NCI-H1048 (cell line): ENCODE data around the gene CASR.
"Not testable (repeated sequence)": the region's sequence is repeated elsewhere in the genome, so short reads cannot be mapped to it uniquely, and the experiment has no call there.

Experiments
- DNase-seq: peaks from one replicate; lab custom pipeline; 2025; lab: John Stamatoyannopoulos, UW

CASR gene, protein sequence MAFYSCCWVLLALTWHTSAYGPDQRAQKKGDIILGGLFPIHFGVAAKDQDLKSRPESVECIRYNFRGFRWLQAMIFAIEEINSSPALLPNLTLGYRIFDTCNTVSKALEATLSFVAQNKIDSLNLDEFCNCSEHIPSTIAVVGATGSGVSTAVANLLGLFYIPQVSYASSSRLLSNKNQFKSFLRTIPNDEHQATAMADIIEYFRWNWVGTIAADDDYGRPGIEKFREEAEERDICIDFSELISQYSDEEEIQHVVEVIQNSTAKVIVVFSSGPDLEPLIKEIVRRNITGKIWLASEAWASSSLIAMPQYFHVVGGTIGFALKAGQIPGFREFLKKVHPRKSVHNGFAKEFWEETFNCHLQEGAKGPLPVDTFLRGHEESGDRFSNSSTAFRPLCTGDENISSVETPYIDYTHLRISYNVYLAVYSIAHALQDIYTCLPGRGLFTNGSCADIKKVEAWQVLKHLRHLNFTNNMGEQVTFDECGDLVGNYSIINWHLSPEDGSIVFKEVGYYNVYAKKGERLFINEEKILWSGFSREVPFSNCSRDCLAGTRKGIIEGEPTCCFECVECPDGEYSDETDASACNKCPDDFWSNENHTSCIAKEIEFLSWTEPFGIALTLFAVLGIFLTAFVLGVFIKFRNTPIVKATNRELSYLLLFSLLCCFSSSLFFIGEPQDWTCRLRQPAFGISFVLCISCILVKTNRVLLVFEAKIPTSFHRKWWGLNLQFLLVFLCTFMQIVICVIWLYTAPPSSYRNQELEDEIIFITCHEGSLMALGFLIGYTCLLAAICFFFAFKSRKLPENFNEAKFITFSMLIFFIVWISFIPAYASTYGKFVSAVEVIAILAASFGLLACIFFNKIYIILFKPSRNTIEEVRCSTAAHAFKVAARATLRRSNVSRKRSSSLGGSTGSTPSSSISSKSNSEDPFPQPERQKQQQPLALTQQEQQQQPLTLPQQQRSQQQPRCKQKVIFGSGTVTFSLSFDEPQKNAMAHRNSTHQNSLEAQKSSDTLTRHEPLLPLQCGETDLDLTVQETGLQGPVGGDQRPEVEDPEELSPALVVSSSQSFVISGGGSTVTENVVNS

DNA sequence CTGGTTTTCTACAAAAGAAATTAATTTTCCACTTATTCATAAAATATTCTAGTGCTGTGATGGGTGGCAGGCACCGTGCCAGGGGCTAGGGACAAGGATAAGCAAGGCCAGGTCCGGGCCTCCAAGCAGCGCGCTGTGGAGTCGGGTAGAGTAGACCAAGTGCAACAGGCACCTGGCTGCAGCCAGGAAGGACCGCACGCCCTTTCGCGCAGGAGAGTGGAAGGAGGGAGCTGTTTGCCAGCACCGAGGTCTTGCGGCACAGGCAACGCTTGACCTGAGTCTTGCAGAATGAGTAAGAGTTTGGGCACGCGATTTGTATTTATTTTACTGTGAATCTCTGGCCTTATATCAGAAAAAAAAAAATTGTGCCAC lies at the start of gene CASR:
TSS of gene CASR (plus strand) at position 148 of the 372 bp plus-strand sequence. CDS start 70,522 bp downstream, outside the sequence.
- no peak for DNase-seq

GRCh38 chr3:122146466-122146865 lies 37.0 kb upstream of the CASR start:
- no peak for DNase-seq

DNA sequence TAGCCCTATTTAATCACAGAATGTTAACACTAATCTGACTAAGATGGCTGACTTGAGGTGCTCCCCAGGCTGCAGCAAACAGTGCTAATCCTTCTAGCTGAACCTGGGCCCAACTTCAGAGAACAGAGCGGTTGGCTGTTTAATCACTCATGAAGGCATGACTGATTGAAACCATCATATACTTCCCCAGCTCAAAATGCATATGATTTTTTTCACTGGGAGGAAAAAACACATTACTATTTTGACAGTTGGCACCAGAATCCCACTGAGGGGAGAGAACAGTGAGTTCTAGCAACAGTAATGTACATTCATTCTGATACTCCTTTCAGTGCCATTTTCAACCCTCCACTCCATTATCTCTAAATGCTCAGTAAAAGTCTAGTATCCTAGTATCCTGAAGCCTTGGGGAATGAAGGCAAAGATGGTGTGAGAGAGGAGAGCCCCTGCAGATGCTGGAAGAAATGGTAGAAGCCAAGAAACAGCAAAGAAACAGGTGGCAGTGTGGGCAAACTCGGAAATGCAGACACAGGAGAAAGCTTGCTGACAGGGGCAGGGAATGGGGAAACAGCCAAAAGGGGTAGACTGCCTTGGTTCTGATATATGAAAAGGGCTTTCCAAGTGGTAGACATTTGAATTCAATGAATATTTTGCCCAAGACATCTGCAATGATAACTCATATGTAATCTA lies 34.4 kb upstream of the CASR start:
- DNase-seq, result no peak

DNA sequence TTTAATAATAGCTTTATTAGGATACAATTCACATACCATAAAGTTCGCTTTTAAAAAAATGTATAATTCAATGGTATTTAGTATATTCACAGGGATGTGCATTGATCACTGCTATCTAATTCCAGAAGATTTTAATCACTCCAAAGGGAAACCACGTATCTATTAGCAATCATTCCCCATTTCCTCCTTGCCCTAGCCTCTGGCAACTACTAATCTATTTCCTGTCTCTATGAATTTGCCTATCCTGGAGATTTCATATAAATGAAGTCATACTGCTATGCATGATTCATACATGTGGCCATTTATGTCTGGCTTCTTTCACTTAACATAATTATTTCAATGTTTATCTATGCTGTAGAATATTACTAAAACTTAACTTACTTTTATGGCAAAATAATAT lies 32.0 kb upstream of the CASR start:
- no peak for DNase-seq

DNA sequence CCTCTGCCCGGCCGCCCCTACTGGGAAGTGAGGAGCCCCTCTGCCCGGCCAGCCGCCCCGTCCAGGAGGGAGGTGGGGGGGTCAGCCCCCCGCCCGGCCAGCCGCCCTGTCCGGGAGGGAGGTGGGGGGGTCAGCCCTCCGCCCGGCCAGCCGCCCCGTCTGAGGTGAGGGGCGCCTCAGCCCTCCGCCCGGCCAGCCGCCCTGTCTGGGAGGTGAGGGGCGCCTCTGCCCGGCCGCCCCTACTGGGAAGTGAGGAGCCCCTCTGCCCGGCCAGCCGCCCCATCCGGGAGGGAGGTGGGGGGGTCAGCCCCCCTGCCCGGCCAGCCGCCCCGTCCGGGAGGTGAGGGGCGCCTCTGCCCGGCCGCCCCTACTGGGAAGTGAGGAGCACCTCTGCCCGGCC lies 18.5 kb upstream of the CASR start:
- DNase-seq, result not testable (repeated sequence)

- no peak for DNase-seq
Measured at GRCh38 chr3:122167630-122168029, 15.8 kb upstream of the CASR start.

- no peak for DNase-seq
Measured at GRCh38 chr3:122168044-122168443, 15.4 kb upstream of the CASR start.

GRCh38 chr3:122169911-122170310 lies 13.6 kb upstream of the CASR start:
- DNase-seq, result no peak

DNA sequence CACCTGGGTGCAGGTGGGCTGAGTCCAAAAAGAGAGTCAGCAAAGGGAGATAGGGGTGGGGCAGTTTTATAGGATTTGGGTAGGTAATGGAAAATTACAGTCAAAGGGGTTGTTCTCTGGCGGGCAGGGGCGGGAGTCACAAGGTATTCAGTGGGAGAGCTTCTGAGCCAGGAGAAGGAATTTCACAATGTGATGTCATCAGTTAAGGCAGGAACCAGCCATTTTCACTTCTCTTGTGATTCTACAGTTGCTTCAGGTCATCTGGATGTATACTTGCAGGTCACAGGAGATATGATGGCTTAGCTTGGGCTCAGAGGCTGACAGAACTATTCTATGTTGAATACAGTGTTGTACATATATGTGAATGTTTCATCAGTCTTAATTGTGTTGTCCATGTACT lies 12.1 kb upstream of the CASR start:
- not testable (repeated sequence) for DNase-seq

DNA sequence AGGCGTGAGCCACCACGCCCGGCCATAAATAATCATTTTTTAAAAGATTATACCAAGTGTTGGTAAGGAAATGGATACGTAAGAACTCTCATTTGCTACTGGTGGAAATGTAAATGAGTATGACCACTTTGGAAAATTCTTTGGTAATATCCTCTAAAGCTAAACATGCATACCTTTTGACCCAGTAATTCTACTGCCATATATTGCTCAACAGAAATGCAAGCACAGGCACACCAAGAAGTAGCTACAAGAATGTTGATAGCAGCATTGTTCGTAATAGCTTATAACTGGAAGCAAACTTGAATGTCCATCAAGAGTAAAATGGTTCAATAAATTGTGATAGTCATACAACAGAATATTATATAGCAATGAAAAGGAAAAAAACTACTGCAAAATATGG lies 4.8 kb upstream of the CASR start:
- no peak for DNase-seq

DNA sequence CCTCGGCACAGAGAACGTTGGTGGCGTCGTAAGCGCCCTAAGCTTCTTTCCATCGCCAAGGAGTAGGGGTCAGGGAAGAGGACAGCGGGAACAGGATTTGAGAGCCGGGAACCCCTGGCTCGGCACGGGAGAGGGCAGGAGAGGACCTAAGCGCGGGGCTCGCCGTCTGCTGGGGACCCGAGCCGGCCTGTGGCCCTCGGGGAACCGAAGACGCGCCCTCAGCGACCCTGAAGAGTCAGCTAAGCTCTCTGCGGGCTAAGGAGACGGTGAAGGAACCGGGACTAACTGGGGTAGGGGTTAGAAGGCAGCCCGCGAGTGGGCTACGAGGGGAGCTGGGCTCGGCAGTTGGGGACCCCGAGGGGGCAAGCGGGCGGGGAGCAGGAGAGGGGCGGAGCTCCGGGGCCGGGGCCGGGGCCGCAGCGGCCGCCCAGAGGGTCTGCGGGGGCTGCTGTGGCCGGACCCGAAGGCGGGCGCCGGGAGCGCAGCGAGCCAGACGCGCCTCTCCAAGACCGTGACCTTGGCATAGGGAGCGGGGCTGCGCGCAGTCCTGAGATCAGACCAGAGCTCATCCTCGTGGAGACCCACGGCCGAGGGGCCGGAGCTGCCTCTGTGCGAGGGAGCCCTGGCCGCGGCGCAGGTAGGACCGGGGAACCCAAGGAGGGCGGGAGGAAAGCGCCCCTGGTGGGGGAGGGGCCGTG lies 574 bp downstream of the CASR start:
- no peak for DNase-seq

GRCh38 chr3:122184591-122184929 lies 1.1 kb downstream of the CASR start:
- no peak for DNase-seq

- no peak for DNase-seq
Measured at GRCh38 chr3:122186372-122186771, 2.9 kb downstream of the CASR start.

GRCh38 chr3:122188737-122189136 lies 5.3 kb downstream of the CASR start:
- DNase-seq, result no peak

- DNase-seq, result no peak
Measured at GRCh38 chr3:122189357-122189756, 5.9 kb downstream of the CASR start.

- no peak for DNase-seq
Measured at GRCh38 chr3:122190525-122190924, 7.1 kb downstream of the CASR start.

- no peak for DNase-seq
Measured at GRCh38 chr3:122198966-122199365, 15.5 kb downstream of the CASR start.

GRCh38 chr3:122199552-122199951 lies 16.1 kb downstream of the CASR start:
- DNase-seq, result no peak

DNA sequence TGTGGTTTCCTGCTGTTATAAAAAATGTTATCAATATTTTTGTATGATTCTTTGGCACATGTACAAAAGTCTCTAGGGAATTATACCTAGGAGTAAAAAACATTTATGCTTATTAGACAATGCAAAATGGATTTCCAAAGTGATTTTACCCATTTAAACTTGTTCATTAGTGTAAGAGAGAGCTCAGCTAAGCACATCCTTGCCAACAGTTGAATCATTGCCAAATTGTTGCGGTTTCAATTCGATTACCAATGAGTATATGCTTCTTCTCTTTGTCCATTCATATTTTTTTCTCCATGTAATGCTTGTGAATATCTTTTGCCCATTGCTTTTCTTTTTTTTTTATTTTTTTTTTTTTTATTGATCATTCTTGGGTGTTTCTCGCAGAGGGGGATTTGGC lies 17.2 kb downstream of the CASR start:
- DNase-seq, result no peak

DNA sequence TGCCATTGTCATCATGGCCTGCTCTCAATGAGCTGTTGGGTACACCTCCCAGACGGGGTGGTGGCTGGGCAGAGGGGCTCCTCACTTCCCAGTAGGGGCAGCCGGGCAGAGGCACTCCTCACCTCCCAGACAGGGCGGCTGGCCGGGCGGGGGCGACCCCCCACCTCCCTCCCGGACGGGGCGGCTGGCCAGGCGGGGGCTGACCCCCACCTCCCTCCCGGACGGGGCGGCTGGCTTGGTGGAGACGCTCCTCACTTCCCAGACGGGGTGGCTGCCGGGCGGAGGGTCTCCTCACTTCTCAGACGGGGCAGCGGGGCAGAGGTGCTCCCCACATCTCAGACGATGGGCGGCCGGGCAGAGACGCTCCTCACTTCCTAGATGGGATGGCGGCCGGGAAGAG lies 18.0 kb downstream of the CASR start:
- DNase-seq, result not testable (repeated sequence)

DNA sequence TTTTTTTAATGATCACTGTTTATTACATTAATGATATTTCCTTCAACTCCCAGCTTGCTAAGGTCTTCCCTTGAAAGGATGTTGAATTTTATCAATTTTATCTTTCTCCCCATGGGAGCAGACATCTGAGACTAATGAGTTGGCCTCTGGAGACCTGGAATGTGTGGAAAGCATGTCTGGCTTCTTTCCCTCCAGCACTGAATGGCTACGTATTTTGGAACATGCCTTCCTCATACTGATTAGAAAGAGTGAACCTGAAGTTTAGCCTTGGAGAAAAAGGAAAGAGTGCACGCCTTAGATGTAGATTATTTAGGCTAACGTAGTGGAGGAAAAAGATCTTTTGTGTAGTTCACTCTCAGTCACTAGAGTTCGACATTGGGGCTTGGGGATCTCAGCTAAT lies 25.1 kb downstream of the CASR start:
- DNase-seq, result no peak

GRCh38 chr3:122213650-122214049 lies 30.2 kb downstream of the CASR start:
- DNase-seq, result no peak
